Endothelial cell of umbilical vein (primary cell): ENCODE data around the gene SMC1B. TPM values are rescaled to one million over a fixed set of nuclear protein-coding genes. Genes with fewer than 3 reads are reported as not detected.

Experiments used
- BruUV-seq: library from RNA; stranded (reverse); fragments of 400-500 nt; replicated peaks from 2 replicates; lab custom pipeline; 2021; lab: Mats Ljungman, UMichigan
- CTCF ChIA-PET: fragments of 300-600, 350-600 bp; sonication (Branson Sonifier 250); formaldehyde crosslinking; loops from one replicate; lab custom pipeline; 2021; ENCODE audit warnings: antibody characterized with exemption, inconsistent platforms; lab: Charles Lee
- POLR2A ChIA-PET: fragments of 300-600, 350-600 bp; sonication (Branson Sonifier 250); formaldehyde crosslinking; loops from one replicate; lab custom pipeline; 2021; ENCODE audit warnings: antibody characterized with exemption, inconsistent platforms; lab: Charles Lee
- DNase-seq: peaks from one replicate; pipeline ENCODE4 v3.0.0-alpha.2; 2011; ENCODE audit warnings: low read depth, low spot score
- FAIRE-seq: peaks from 2 replicates; lab custom pipeline; 2011; peaks lifted over from hg19 to GRCh38; lab: Jason Lieb, UNC
- H2AFZ ChIP-seq: 2 replicates; pipeline ENCODE4 v1.6.0; 2012; ENCODE audit warnings: low read depth, low read length, control low read depth, inconsistent platforms
- H3K27ac ChIP-seq: 2 replicates; pipeline ENCODE4 v1.5.1; 2011; ENCODE audit warnings: low read depth, mild to moderate bottlenecking, control low read depth, low read length, moderate library complexity; ENCODE audit not compliant: insufficient read depth
- H3K27me3 ChIP-seq, 2 experiments: 2 replicates each; pipeline versions ENCODE4 v1.6.0 to v1.6.1; 2011; ENCODE audit warnings: low read length in 2 of 2, mixed read lengths in 1 of 2; ENCODE audit not compliant: control insufficient read depth in 2 of 2, insufficient read depth in 2 of 2
- H3K36me3 ChIP-seq, 2 experiments: 2 replicates in 1 of 2; 3 replicates in 1 of 2; pipeline ENCODE4 v1.5.1; 2011; ENCODE audit warnings: low read length in 2 of 2, mild to moderate bottlenecking in 1 of 2, moderate library complexity in 1 of 2; ENCODE audit not compliant: control insufficient read depth in 2 of 2, insufficient read depth in 2 of 2; ENCODE audit errors: extremely low read depth in 1 of 2
- H3K4me1 ChIP-seq: 3 replicates; pipeline ENCODE4 v1.5.1; 2011; ENCODE audit warnings: mild to moderate bottlenecking, low read length; ENCODE audit not compliant: control insufficient read depth, insufficient read depth; ENCODE audit errors: extremely low read depth
- H3K4me2 ChIP-seq: 2 replicates; pipeline ENCODE4 v1.6.1; 2011; ENCODE audit warnings: low read length, control low read depth, mixed read lengths; ENCODE audit not compliant: insufficient read depth
- H3K4me3 ChIP-seq, 3 experiments: fragments of 200-600 bp in 1 of 3; sonication (generic), shearing (Covaris generic) in 1 of 3; replicated peaks in 1 of 3; 2 replicates each; pipeline ENCODE4 v1.5.1; 2011 to 2016; ENCODE audit warnings: control low read depth in 3 of 3, low read length in 3 of 3, mild to moderate bottlenecking in 2 of 3, inconsistent platforms in 1 of 3, low read depth in 1 of 3, moderate library complexity in 1 of 3; ENCODE audit not compliant: insufficient read depth in 1 of 3
- H3K79me2 ChIP-seq: 2 replicates; pipeline ENCODE4 v1.6.0; 2012; ENCODE audit warnings: low read length, inconsistent platforms; ENCODE audit not compliant: control insufficient read depth, insufficient read depth
- H3K9ac ChIP-seq: replicated peaks from 2 replicates; pipeline ENCODE3; 2011; ENCODE audit warnings: low read length, control low read depth; ENCODE audit not compliant: insufficient read depth; ENCODE audit errors: extremely low read depth
- H3K9me1 ChIP-seq: replicated peaks from 3 replicates; pipeline ENCODE4 v1.6.0; 2011; ENCODE audit warnings: mild to moderate bottlenecking, low read length; ENCODE audit not compliant: control insufficient read depth, insufficient read depth; ENCODE audit errors: extremely low read depth
- H3K9me3 ChIP-seq: replicated peaks from 2 replicates; pipeline ENCODE4 v1.5.1; 2012; ENCODE audit warnings: low read length, inconsistent platforms; ENCODE audit not compliant: control insufficient read depth, insufficient read depth
- H4K20me1 ChIP-seq: replicated peaks from 2 replicates; pipeline ENCODE3; 2011; ENCODE audit warnings: mild to moderate bottlenecking, low read length; ENCODE audit not compliant: control insufficient read depth, insufficient read depth; ENCODE audit errors: extremely low read depth
- EZH2 ChIP-seq: IDR thresholded peaks from 2 replicates; pipeline ENCODE4 v1.6.1; 2012; ENCODE audit warnings: borderline replicate concordance, low read depth, mild to moderate bottlenecking, moderate library complexity, low read length, inconsistent platforms; ENCODE audit not compliant: severe bottlenecking
- FOS ChIP-seq: IDR thresholded peaks from 2 replicates; pipeline ENCODE4 v1.6.1; 2011; ENCODE audit warnings: mild to moderate bottlenecking, low read length, moderate library complexity, borderline replicate concordance; ENCODE audit not compliant: insufficient read depth
- GATA2 ChIP-seq: IDR thresholded peaks from 2 replicates; pipeline ENCODE4 v1.7.0; 2011; ENCODE audit warnings: low read depth, mild to moderate bottlenecking, moderate library complexity, mixed read lengths, low read length; ENCODE audit not compliant: insufficient read length, insufficient read depth
- JUN ChIP-seq: IDR thresholded peaks from 2 replicates; pipeline ENCODE4 v1.6.1; 2011; ENCODE audit warnings: borderline replicate concordance, low read depth; ENCODE audit not compliant: insufficient read length, insufficient read depth
- MAX ChIP-seq: IDR thresholded peaks from 2 replicates; pipeline ENCODE4 v1.6.1; 2011; ENCODE audit not compliant: insufficient read depth, insufficient read length
- MYC ChIP-seq: IDR thresholded peaks from one replicate; pipeline ENCODE4 v1.6.1; 2011; ENCODE audit warnings: mild to moderate bottlenecking, low read depth, low read length
- POLR2A ChIP-seq: IDR thresholded peaks from 2 replicates; pipeline ENCODE4 v1.6.1; 2012; ENCODE audit warnings: low read depth, mild to moderate bottlenecking, control low read depth, low read length
- POLR2AphosphoS5 ChIP-seq: IDR thresholded peaks from 2 replicates; pipeline ENCODE4 v1.6.1; 2012; ENCODE audit warnings: low read depth, mild to moderate bottlenecking, control low read depth, low read length, moderate library complexity; ENCODE audit not compliant: insufficient read depth
- dilution Hi-C: fragments of 300-500 bp; cut with MboI; formaldehyde crosslinking; loops from one replicate; pipeline ENCODE4 v1.15.0; 2019; ENCODE audit warnings: low sequenced_read_pairs; ENCODE audit not compliant: extremely low pct_ligation_motif_present
- intact Hi-C: fragments of 100-400 bp; cut with micrococcal nuclease; formaldehyde crosslinking; loops from one replicate; pipeline ENCODE4 v1.10.0; 2022
- polyA plus RNA-seq, 4 experiments: library from polyadenylated mRNA; depleted of rRNA in 3 of 4; stranded (reverse) in 3 of 4; unstranded in 1 of 4; fragments of >200 nt; gene quantifications; 2 replicates each; pipeline versions ENCODE4 v1.2.1 to v1.2.3, GENCODE V29; 2011 to 2012; ENCODE audit warnings: missing spikeins in 1 of 4
- total RNA-seq: library from RNA; stranded (reverse); gene quantifications from 2 replicates; pipeline ENCODE4 v1.2.3, GENCODE V29; 2021
- TF ChIP-seq, protein P1 (sequence below), 2 donors: IDR thresholded peaks; 1 replicate in 1 of 2; 2 replicates in 1 of 2; pipeline ENCODE4 v1.5.1; 2011; ENCODE audit warnings: low read length in 2 of 2, mild to moderate bottlenecking in 2 of 2, moderate library complexity in 2 of 2, control low read depth in 1 of 2, inconsistent platforms in 1 of 2, low read depth in 1 of 2; ENCODE audit not compliant: insufficient read depth in 1 of 2; ENCODE audit errors: extremely low read depth in 1 of 2

The SMC1B gene
- total and polyA plus RNA-seq, 2 donors (not counting 3 experiments of a cell fraction or from before 2014, with no cell fraction given): 0.07 TPM; not detected in 1

GRCh38 chr22:45336971-45337431, 76.4 kb downstream of the SMC1B start:
- no peaks in the 10 kb centered on the region for H3K9me3 ChIP-seq
- H3K4me2 ChIP-seq: peak overlapping the region; percentile 67
- no TSS peak for BruUV-seq
- CTCF ChIA-PET: interaction anchor here (4.0 kb wide), 1 partner anchor 20 kb away, joined by 22 read pairs; no protein-coding TSS in a partner anchor
- TF ChIP-seq MYC (peak; percentile 64), FOS (no peak), POLR2AphosphoS5 (peak; percentile 61), POLR2A (no peak), EZH2 (no peak), JUN (peak; percentile 29), GATA2 (no peak), MAX (peak; percentile 81)
- TF ChIP-seq, protein P1, sequence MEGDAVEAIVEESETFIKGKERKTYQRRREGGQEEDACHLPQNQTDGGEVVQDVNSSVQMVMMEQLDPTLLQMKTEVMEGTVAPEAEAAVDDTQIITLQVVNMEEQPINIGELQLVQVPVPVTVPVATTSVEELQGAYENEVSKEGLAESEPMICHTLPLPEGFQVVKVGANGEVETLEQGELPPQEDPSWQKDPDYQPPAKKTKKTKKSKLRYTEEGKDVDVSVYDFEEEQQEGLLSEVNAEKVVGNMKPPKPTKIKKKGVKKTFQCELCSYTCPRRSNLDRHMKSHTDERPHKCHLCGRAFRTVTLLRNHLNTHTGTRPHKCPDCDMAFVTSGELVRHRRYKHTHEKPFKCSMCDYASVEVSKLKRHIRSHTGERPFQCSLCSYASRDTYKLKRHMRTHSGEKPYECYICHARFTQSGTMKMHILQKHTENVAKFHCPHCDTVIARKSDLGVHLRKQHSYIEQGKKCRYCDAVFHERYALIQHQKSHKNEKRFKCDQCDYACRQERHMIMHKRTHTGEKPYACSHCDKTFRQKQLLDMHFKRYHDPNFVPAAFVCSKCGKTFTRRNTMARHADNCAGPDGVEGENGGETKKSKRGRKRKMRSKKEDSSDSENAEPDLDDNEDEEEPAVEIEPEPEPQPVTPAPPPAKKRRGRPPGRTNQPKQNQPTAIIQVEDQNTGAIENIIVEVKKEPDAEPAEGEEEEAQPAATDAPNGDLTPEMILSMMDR (IDR thresholded peaks at IDR 0.05; ENCODE audit: extremely low read depth in 1 of 2, insufficient read depth in 1 of 2, low read depth in 1 of 2, low read length in 2 of 2): no peak
- H3K79me2 ChIP-seq: no peaks in the 10 kb centered on the region
- no peak overlapping the region for H2AFZ ChIP-seq
- H3K4me3 ChIP-seq: no peak overlapping the region
- FAIRE-seq (peak; percentile 99), DNase-seq (peak; percentile 100)
- POLR2A ChIA-PET: no interaction called here
- H3K9ac ChIP-seq: peak overlapping the region; percentile 94
- peak overlapping the region; percentile 96 for H3K27ac ChIP-seq
- no peaks in the 10 kb centered on the region for H4K20me1 ChIP-seq
- dilution Hi-C loops: no loop called here
- intact Hi-C loops: loop anchor here (1.0 to 2.0 kb wide), 5 partner anchors 19 to 98 kb away; partner anchors contain the start of gene FAM118A
- no peaks in the 10 kb centered on the region for H3K9me1 ChIP-seq
- H3K36me3 ChIP-seq: peaks cover 3 to 17% of the 10 kb centered on the region in 2 experiments
- H3K4me1 ChIP-seq: peaks cover 22% of the 10 kb centered on the region
- H3K27me3 ChIP-seq: no peaks in the 10 kb centered on the region
